Mucosa of descending colon (tissue), 3 donors: Measurements from ENCODE around the gene PTPN9. TPM values are rescaled to one million over a fixed set of nuclear protein-coding genes. Genes with fewer than 3 reads are reported as not detected.

Experiments
- ATAC-seq: fragments of 200-7000 bp; cut with Tn5 transposase; one replicate; pipeline ENCODE4 v1.9.1; 2020; ENCODE audit warnings: mild to moderate bottlenecking, moderate library complexity
- DNase-seq, 3 donors: peaks; one replicate each; pipeline ENCODE4 v3.0.0-alpha.2; 2020
- H3K36me3 ChIP-seq: fragments of 200-600 bp; one replicate; pipeline ENCODE4 v1.8.0; 2021; ENCODE audit warnings: low read depth, mild to moderate bottlenecking
- H3K4me1 ChIP-seq: fragments of 200-600 bp; one replicate; pipeline ENCODE4 v1.8.0; 2021; ENCODE audit warnings: low read depth, mild to moderate bottlenecking
- H3K4me3 ChIP-seq: fragments of 200-600 bp; one replicate; pipeline ENCODE4 v1.8.0; 2021; ENCODE audit warnings: mild to moderate bottlenecking
- H3K9me3 ChIP-seq: fragments of 200-600 bp; one replicate; pipeline ENCODE4 v1.8.0; 2021; ENCODE audit warnings: mild to moderate bottlenecking
- intact Hi-C, 2 donors: fragments of 100-400 bp; cut with DNase I in 1 of 2; cut with micrococcal nuclease in 1 of 2; formaldehyde crosslinking; loops; one replicate each; pipeline versions ENCODE4 v1.11.0 to v1.11.1; 2022; cut with DNase I, micrococcal nuclease
- total RNA-seq, 3 donors: library from RNA; stranded (reverse); fragmentation: NEBNext Ultra II Directional in 2 of 3; extraction: Animal tissue kit (Norgen Biotek cat#: 25700) in 2 of 3; gene quantifications; one replicate each; pipeline versions ENCODE4 v1.2.1 to v1.2.4, GENCODE V29; 2021 to 2023
- TF ChIP-seq, protein P1 (sequence below): fragments of 200-600 bp; IDR thresholded peaks from one replicate; pipeline ENCODE4 v1.8.0; 2022; ENCODE audit warnings: antibody characterized with exemption, mild to moderate bottlenecking
- donor health status: DM: no; HTN: no; CAD: no; lungs with moderate emphysema.
- donor health status: DM: no; HTN: no; CAD: no.
- donor health status: DM: no; HTN: yes; CAD: no.

PTPN9 gene
- total RNA-seq, 3 donors from 2014 or later: 32.0 to 47.1 (median 36.8) TPM

DNA sequence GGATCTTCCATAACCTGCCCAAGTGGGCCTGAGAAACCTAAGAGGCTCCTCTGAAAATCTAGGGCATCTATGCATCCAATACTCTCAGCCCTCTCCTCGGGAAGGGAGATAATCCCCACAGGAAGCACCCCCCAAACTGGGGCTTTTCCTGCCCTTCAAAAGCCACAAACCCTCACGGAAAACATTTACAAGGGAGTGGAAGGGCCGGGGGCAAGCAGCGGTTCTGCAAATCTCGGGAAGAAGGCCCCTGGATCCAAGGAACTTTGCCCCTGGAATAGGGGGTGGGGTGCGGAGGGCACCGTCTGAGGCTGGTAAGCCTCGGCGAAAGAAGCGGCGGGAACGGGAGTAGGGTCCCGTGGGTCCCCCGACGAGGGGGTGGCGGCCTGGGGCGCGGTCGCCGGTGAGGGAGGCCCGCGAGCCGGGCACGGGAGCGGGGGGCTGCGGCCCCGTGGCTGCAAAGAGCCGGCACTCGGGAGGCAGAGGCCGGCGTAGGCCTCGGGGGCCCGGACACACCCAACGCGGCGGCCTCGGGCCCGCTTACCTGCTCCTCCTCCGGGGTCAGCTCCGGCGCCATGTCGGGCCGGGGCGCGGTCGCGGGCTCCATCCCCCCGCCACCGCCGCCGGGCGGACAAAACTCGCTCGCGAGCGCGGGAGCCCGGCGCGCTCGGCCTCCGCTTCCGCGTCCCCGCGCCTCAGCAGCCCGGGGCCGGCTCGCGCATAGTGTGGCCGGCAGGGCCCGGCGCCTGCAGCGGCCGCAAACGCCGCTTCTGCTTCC lies 755 bp downstream of the PTPN9 start:
- peak; percentile 48 to 70 (median 62) for DNase-seq
- intact Hi-C loops: no loop called here
- Histone ChIP-seq H3K36me3 (no peaks in the 10 kb centered on the region), H3K9me3 (no peaks in the 10 kb centered on the region), H3K4me1 (peaks cover 16% of the 10 kb centered on the region), H3K4me3 (peak overlapping the region; percentile 90)
- TF ChIP-seq, protein P1, sequence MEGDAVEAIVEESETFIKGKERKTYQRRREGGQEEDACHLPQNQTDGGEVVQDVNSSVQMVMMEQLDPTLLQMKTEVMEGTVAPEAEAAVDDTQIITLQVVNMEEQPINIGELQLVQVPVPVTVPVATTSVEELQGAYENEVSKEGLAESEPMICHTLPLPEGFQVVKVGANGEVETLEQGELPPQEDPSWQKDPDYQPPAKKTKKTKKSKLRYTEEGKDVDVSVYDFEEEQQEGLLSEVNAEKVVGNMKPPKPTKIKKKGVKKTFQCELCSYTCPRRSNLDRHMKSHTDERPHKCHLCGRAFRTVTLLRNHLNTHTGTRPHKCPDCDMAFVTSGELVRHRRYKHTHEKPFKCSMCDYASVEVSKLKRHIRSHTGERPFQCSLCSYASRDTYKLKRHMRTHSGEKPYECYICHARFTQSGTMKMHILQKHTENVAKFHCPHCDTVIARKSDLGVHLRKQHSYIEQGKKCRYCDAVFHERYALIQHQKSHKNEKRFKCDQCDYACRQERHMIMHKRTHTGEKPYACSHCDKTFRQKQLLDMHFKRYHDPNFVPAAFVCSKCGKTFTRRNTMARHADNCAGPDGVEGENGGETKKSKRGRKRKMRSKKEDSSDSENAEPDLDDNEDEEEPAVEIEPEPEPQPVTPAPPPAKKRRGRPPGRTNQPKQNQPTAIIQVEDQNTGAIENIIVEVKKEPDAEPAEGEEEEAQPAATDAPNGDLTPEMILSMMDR: no peak
- ATAC-seq: peak; percentile 80

DNA sequence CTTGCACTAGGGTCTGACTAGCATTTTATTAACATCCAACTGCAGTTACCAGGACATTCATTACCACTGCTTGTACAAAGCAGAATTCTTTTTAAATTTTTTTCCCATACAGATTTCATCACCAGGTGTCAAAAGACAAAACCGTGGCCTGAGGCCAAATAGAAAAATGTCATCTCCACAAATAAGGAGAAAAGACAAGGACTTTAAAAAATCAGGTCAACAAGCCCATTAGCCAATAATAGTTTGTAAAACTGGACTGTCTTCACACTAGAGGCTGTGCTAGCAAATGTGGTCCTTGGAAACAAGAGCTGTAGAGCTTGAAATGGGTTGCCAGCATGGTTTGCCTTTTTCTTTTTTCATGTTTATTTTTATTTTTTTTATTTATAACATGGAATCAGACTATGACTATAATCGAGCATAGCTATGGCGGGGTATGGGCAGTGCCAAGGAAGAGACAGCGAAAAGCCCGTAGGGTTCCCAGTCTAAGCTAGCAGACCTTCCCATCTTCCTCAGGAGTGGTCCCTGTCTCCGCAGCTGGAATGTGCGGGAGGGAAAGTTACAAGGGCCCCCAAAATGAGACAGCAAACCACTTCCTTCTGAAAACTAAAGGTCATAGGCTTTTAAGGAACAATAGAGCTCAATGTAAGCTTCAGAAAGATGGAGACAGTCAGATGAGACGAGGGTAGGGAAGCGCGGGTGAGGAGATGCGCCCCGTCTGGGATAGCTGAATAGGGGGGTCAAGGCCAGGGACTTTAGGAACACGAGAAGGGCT lies 1.5 kb downstream of the PTPN9 start:
- ATAC-seq: peak; percentile 15
- Histone ChIP-seq H3K36me3 (no peaks in the 10 kb centered on the region), H3K9me3 (no peaks in the 10 kb centered on the region), H3K4me1 (peaks cover 22% of the 10 kb centered on the region), H3K4me3 (peak overlapping the region; percentile 90)
- peak in 1 of 3 donors; percentile 15 for DNase-seq
- intact Hi-C loops: no loop called here
- TF ChIP-seq, protein P1: no peak

DNA sequence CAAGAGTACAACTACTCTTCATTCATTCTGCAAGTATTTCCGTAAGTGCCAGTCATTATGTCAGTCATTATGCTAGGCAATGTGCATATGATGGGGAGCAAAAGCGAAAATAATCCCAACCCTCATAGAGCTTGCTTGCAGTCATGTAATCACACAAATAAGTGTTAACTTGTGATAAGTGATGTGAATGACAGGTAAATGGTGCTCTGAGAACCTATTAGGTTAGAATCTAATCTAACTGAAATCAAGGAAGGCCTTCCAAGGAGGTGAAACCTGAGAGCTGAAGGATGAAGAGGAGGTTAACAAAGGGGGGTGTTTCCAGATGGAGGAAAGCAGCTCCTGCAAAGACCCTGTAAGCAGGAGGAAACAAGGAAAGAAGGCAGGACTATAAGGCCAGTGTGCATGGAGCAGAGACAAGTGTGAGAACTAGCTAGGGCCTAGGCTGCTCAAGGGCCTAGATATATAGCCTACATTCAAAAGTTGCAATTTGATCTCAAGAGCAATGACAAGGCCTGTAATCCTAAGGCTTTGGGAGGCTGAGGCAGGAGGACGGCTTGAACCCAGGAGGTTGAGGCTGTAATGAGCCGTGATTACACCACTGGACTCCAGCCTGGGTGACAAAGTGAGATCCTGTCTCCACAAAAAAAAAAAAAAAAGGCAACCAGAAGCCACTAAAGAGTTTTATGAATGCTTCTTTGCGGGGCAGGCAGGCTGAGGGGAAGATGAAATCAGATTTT lies 5.3 kb downstream of the PTPN9 start:
- Histone ChIP-seq H3K4me1 (peaks cover 17% of the 10 kb centered on the region), H3K4me3 (no peak overlapping the region), H3K9me3 (no peaks in the 10 kb centered on the region), H3K36me3 (no peaks in the 10 kb centered on the region)
- DNase-seq (no peak), ATAC-seq (no peak)
- TF ChIP-seq, protein P1: no peak
- intact Hi-C loops: no loop called here

DNA sequence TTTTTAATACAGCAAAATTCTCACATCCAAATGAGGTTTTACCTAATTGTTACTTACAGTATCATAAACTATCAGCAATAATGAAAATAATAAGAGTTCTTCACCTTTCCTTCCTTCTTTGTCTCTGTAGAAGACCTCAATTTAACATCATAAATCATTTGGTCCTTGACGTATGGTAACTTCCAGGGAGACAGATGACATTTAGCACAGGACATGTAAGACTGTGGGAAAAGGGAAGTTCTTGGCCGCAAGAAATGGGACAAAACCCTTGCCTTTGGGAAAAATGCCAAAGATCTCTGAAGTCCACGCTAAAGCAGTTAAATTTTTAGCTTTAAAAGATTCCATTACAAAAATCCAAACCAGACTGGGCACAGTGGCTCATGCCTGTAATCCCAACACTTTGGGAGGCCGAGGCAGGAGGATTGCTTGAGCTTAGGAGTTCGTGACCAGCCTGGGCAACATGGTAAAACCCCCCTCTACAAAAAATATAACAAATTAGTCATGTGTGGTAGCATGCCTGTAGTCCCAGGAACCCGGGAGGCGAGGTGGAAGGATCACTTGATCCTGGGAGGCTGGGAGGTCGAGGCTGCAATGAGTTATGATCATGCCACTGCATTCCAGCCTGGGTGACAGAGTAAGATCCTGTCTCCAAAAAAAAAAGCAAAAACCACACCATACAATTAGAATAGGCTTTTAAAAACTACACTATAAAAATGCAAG lies 8.8 kb downstream of the PTPN9 start:
- no peak for ATAC-seq
- TF ChIP-seq, protein P1: no peak
- H3K36me3 ChIP-seq: no peaks in the 10 kb centered on the region
- H3K4me1 ChIP-seq: peaks cover 6% of the 10 kb centered on the region
- intact Hi-C loops: no loop called here
- no peak overlapping the region for H3K4me3 ChIP-seq
- DNase-seq: no peak
- H3K9me3 ChIP-seq: no peaks in the 10 kb centered on the region
